ENCODE data around the gene PRKD1.

The PRKD1 gene

GRCh38 chr14:29908652-29909577, 18.7 kb downstream of the PRKD1 start:
- H3K4me2 ChIP-seq (ENCODE audit: low read depth, low read length, poor library complexity, severe bottlenecking): no peak overlapping the region
- no peaks in the 10 kb centered on the region for H3K27me3 ChIP-seq (ENCODE audit: insufficient read depth, low read length, poor library complexity, severe bottlenecking)
- no peak overlapping the region for H3K4me3 ChIP-seq (ENCODE audit: low read length, poor library complexity, severe bottlenecking)
- no peak overlapping the region for H3K9ac ChIP-seq (ENCODE audit: low read depth, low read length, poor library complexity, severe bottlenecking)
- H3K9me3 ChIP-seq (ENCODE audit: insufficient read depth, low read depth, low read length): no peaks in the 10 kb centered on the region; the same call in 1 of the 2 replicates
- TF ChIP-seq, protein P1, sequence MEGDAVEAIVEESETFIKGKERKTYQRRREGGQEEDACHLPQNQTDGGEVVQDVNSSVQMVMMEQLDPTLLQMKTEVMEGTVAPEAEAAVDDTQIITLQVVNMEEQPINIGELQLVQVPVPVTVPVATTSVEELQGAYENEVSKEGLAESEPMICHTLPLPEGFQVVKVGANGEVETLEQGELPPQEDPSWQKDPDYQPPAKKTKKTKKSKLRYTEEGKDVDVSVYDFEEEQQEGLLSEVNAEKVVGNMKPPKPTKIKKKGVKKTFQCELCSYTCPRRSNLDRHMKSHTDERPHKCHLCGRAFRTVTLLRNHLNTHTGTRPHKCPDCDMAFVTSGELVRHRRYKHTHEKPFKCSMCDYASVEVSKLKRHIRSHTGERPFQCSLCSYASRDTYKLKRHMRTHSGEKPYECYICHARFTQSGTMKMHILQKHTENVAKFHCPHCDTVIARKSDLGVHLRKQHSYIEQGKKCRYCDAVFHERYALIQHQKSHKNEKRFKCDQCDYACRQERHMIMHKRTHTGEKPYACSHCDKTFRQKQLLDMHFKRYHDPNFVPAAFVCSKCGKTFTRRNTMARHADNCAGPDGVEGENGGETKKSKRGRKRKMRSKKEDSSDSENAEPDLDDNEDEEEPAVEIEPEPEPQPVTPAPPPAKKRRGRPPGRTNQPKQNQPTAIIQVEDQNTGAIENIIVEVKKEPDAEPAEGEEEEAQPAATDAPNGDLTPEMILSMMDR (conservative IDR thresholded peaks at IDR 0.05; ENCODE audit: low read length): no peak
- TF ChIP-seq EZH2phosphoT487 (IDR thresholded peaks at IDR 0.05; ENCODE audit: borderline replicate concordance): no peak
- no peaks in the 10 kb centered on the region for H3K79me2 ChIP-seq (ENCODE audit: insufficient read depth, low read length)
- no peaks in the 10 kb centered on the region for H3K4me1 ChIP-seq (ENCODE audit: insufficient read depth, low read length, poor library complexity, severe bottlenecking)
- H4K20me1 ChIP-seq (ENCODE audit: insufficient read depth, low read length, poor library complexity, severe bottlenecking): no peaks in the 10 kb centered on the region
- no peaks in the 10 kb centered on the region for H3F3A ChIP-seq (ENCODE audit: low read depth)
- no peak overlapping the region for H2AFZ ChIP-seq (ENCODE audit: low read length)
- no peaks in the 10 kb centered on the region for H3K9me2 ChIP-seq (replicated peaks; ENCODE audit: low read depth, low read length)
- no peaks in the 10 kb centered on the region for H3K36me3 ChIP-seq (ENCODE audit: insufficient read depth, low read length)

DNA sequence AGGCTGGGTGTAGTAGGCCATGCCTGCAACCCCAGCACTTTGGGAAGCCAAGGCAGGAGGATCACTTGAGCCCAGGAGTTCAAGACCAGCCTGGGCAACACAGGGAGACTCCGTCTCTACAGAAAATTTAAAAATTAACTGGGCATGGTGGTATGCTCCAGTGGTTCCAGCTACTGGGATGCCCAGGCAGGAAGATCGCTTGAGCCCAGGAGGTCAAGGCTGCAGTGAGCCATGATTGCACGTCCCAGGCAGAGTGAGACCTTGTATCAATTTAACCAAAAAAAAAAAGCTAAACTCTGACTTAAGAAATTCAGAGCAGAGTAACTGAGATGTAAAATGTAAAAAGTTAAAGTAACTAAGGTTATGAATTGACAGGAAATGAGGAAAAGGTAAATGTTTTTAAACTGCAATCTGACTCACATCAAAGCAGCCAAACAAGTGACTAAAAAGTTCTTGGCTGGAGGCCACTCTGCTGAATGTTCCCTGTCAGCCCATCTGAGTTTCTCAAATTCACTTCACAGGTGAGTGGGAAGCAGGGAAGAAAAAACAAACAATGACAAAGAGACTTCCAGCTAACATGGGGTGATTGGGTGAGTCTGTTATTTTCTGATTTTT, 21.3 kb downstream of the PRKD1 start:
- no peaks in the 10 kb centered on the region for H3K9me2 ChIP-seq (replicated peaks; ENCODE audit: low read depth, low read length)
- no peaks in the 10 kb centered on the region for H3K4me1 ChIP-seq (ENCODE audit: insufficient read depth, low read length, poor library complexity, severe bottlenecking)
- no peak overlapping the region for H3K4me3 ChIP-seq (ENCODE audit: low read length, poor library complexity, severe bottlenecking)
- no peaks in the 10 kb centered on the region for H3K36me3 ChIP-seq (ENCODE audit: insufficient read depth, low read length)
- no peaks in the 10 kb centered on the region for H3K27me3 ChIP-seq (ENCODE audit: insufficient read depth, low read length, poor library complexity, severe bottlenecking)
- H3K9me3 ChIP-seq (ENCODE audit: insufficient read depth, low read depth, low read length): no peaks in the 10 kb centered on the region; the same call in 1 of the 2 replicates
- H3K4me2 ChIP-seq (ENCODE audit: low read depth, low read length, poor library complexity, severe bottlenecking): no peak overlapping the region
- TF ChIP-seq EZH2phosphoT487 (IDR thresholded peaks at IDR 0.05; ENCODE audit: borderline replicate concordance): no peak
- TF ChIP-seq, protein P1 (conservative IDR thresholded peaks at IDR 0.05; ENCODE audit: low read length): no peak
- H3F3A ChIP-seq (ENCODE audit: low read depth): no peaks in the 10 kb centered on the region
- no peak overlapping the region for H3K9ac ChIP-seq (ENCODE audit: low read depth, low read length, poor library complexity, severe bottlenecking)
- no peaks in the 10 kb centered on the region for H3K79me2 ChIP-seq (ENCODE audit: insufficient read depth, low read length)
- H4K20me1 ChIP-seq (ENCODE audit: insufficient read depth, low read length, poor library complexity, severe bottlenecking): no peaks in the 10 kb centered on the region
- H2AFZ ChIP-seq (ENCODE audit: low read length): no peak overlapping the region

DNA sequence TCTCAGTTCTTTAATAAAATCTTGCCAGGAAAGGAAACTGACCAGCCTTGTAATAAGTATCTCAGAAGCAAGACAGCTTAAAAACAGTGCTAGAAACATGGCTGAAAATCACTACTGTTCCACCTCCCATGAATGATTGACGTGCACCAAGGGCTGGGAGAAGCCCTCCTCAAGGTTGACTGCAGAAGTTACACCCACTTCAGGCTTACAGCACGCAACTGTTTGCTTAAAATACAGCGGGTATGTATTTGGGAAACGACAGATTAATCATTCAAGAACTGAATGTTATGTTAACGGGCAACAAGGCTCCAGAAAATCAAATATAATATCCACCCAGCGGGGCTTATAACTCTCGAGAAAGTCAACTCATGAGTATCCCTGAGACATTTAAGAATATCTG, 22.1 kb downstream of the PRKD1 start:
- Histone ChIP-seq H3K27me3 (ENCODE audit: insufficient read depth, low read length, poor library complexity, severe bottlenecking) (no peaks in the 10 kb centered on the region), H4K20me1 (ENCODE audit: insufficient read depth, low read length, poor library complexity, severe bottlenecking) (no peaks in the 10 kb centered on the region), H3K9me3 (ENCODE audit: insufficient read depth, low read depth, low read length) (no peaks in the 10 kb centered on the region; the same call in 1 of the 2 replicates), H3K9me2 (replicated peaks; ENCODE audit: low read depth, low read length) (no peaks in the 10 kb centered on the region), H3K4me2 (ENCODE audit: low read depth, low read length, poor library complexity, severe bottlenecking) (no peak overlapping the region), H3K4me1 (ENCODE audit: insufficient read depth, low read length, poor library complexity, severe bottlenecking) (no peaks in the 10 kb centered on the region), H3F3A (ENCODE audit: low read depth) (no peaks in the 10 kb centered on the region), H2AFZ (ENCODE audit: low read length) (no peak overlapping the region), H3K36me3 (ENCODE audit: insufficient read depth, low read length) (no peaks in the 10 kb centered on the region), H3K79me2 (ENCODE audit: insufficient read depth, low read length) (no peaks in the 10 kb centered on the region), H3K9ac (ENCODE audit: low read depth, low read length, poor library complexity, severe bottlenecking) (no peak overlapping the region), H3K4me3 (ENCODE audit: low read length, poor library complexity, severe bottlenecking) (no peak overlapping the region)
- TF ChIP-seq EZH2phosphoT487 (IDR thresholded peaks at IDR 0.05; ENCODE audit: borderline replicate concordance): no peak
- TF ChIP-seq, protein P1 (conservative IDR thresholded peaks at IDR 0.05; ENCODE audit: low read length): no peak
